ENCODE data around the gene MIB1. TPM values are rescaled to one million over a fixed set of nuclear protein-coding genes. Genes with fewer than 3 reads are reported as not detected.

The MIB1 gene
- total RNA-seq, 1 experiment from 2014 or later: 48.8 TPM

- Histone ChIP-seq H4K91ac (ENCODE audit: insufficient read length, low read depth, low read length) (no peak overlapping the region), H3K9me3 (ENCODE audit: control insufficient read depth, low read depth, low read length) (no peaks in the 10 kb centered on the region), H2AFZ (ENCODE audit: low read length) (no peak overlapping the region), H4K20me1 (ENCODE audit: control insufficient read depth, insufficient read depth, insufficient read length) (no peaks in the 10 kb centered on the region), H3K14ac (ENCODE audit: insufficient read depth, low read length) (no peak overlapping the region), H3K23ac (ENCODE audit: insufficient read length, low read depth, low read length) (no peak overlapping the region), H4K8ac (replicated peaks; ENCODE audit: insufficient read length, low read depth, low read length) (no peak overlapping the region), H2AK5ac (ENCODE audit: insufficient read length, low read length) (no peak overlapping the region), H4K5ac (ENCODE audit: insufficient read length, low read depth, low read length) (no peak overlapping the region), H3K18ac (ENCODE audit: insufficient read length, low read depth, low read length) (no peak overlapping the region), H3K23me2 (ENCODE audit: insufficient read length, low read depth, low read length, poor library complexity, severe bottlenecking) (no peaks in the 10 kb centered on the region), H3K27me3 (ENCODE audit: insufficient read depth, low read length) (no peaks in the 10 kb centered on the region), H3K4ac (ENCODE audit: low read depth, low read length) (no peak overlapping the region), H2BK15ac (ENCODE audit: low read depth, low read length) (no peak overlapping the region), H2BK120ac (ENCODE audit: low read depth, low read length, poor library complexity, severe bottlenecking) (no peak overlapping the region), H2BK5ac (ENCODE audit: insufficient read length, low read length) (no peak overlapping the region), H3K79me2 (ENCODE audit: insufficient read depth, low read length) (no peaks in the 10 kb centered on the region), H3T11ph (ENCODE audit: low read length) (no peak overlapping the region), H2BK20ac (ENCODE audit: low read depth, low read length, poor library complexity, severe bottlenecking) (no peak overlapping the region), H3K4me1 (ENCODE audit: insufficient read depth, low read length) (no peaks in the 10 kb centered on the region), H3K9ac (ENCODE audit: extremely low read depth, insufficient read length, low read length) (no peak overlapping the region), H3K56ac (ENCODE audit: insufficient read length, low read depth, low read length) (no peak overlapping the region), H3K27ac (ENCODE audit: insufficient read length, low read depth, low read length) (no peak overlapping the region), H3K4me2 (ENCODE audit: insufficient read depth, insufficient read length, low read length) (no peak overlapping the region), H3K79me1 (ENCODE audit: insufficient read depth, low read depth, low read length, poor library complexity, severe bottlenecking) (no peaks in the 10 kb centered on the region), H2BK12ac (ENCODE audit: insufficient read length, low read depth, low read length) (no peak overlapping the region)
- no peaks in the 10 kb centered on the region for H3K9me3 Mint-ChIP-seq
- no peak overlapping the region for H3K4me3 Mint-ChIP-seq
- H3K27me3 Mint-ChIP-seq (ENCODE audit: low read depth): no peaks in the 10 kb centered on the region
- no peak overlapping the region; a peak in 1 of 7 replicates for H3K27ac Mint-ChIP-seq
- H3K36me3 Mint-ChIP-seq (ENCODE audit: insufficient read depth in 1 of 3, low read depth in 3 of 3): peaks cover 16 to 47% (median 37%) of the 10 kb centered on the region in 3 experiments
- no CpG with 5 or more reads among the region's 3 CpGs for WGBS (ENCODE audit: extremely low coverage, insufficient read length, low lambda C conversion rate)
- peaks cover 2 to 3% of the 10 kb centered on the region in 2 experiments; a peak in 2 of 4 replicates for H3K4me1 Mint-ChIP-seq
- TF ChIP-seq, protein P1, sequence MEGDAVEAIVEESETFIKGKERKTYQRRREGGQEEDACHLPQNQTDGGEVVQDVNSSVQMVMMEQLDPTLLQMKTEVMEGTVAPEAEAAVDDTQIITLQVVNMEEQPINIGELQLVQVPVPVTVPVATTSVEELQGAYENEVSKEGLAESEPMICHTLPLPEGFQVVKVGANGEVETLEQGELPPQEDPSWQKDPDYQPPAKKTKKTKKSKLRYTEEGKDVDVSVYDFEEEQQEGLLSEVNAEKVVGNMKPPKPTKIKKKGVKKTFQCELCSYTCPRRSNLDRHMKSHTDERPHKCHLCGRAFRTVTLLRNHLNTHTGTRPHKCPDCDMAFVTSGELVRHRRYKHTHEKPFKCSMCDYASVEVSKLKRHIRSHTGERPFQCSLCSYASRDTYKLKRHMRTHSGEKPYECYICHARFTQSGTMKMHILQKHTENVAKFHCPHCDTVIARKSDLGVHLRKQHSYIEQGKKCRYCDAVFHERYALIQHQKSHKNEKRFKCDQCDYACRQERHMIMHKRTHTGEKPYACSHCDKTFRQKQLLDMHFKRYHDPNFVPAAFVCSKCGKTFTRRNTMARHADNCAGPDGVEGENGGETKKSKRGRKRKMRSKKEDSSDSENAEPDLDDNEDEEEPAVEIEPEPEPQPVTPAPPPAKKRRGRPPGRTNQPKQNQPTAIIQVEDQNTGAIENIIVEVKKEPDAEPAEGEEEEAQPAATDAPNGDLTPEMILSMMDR (conservative IDR thresholded peaks at IDR 0.05): no peak
- DNase-seq: no peak
These were observed 114.8 kb downstream of the MIB1 start for GRCh38 chr18:21855432-21855831.

Measured in H9 (cell line).